Esophagus squamous epithelium (tissue), 5 donors: ENCODE results near the gene CRELD2. TPM values are rescaled to one million over a fixed set of nuclear protein-coding genes. Genes with fewer than 3 reads are reported as not detected.

ENCODE experiments used
- DNase-seq: peaks from one replicate; lab custom pipeline; 2025; lab: John Stamatoyannopoulos, UW
- H3K27ac ChIP-seq, 4 donors: fragments of 200-600 bp; sonication (generic); one replicate each; pipeline ENCODE4 v1.5.1; 2016 to 2019; ENCODE audit warnings: mild to moderate bottlenecking in 1 of 4
- H3K27me3 ChIP-seq, 4 donors: fragments of 200-600 bp; sonication (generic); 1 replicate in 3 of 4; 2 replicates in 1 of 4; pipeline versions ENCODE4 v1.5.1 to v1.6.0; 2017 to 2021; ENCODE audit warnings: antibody characterized with exemption in 1 of 4
- H3K36me3 ChIP-seq, 3 donors: fragments of 200-600 bp; sonication (generic); one replicate each; pipeline ENCODE4 v1.5.1; 2016 to 2019
- H3K4me1 ChIP-seq, 3 donors: fragments of 200-600 bp; sonication (generic); one replicate each; pipeline ENCODE4 v1.5.1; 2017 to 2019
- H3K4me3 ChIP-seq, 4 donors: fragments of 200-600 bp; sonication (generic); 1 replicate in 3 of 4; 2 replicates in 1 of 4; pipeline ENCODE4 v1.5.1; 2016 to 2019; ENCODE audit warnings: mild to moderate bottlenecking in 2 of 4, moderate library complexity in 1 of 4
- H3K9me3 ChIP-seq, 3 donors: fragments of 200-600 bp; sonication (generic); one replicate each; pipeline ENCODE4 v1.5.1; 2016 to 2019
- POLR2A ChIP-seq, 4 donors: fragments of 450-650 bp; IDR thresholded peaks; one replicate each; pipeline ENCODE4 v1.6.1; 2017; ENCODE audit warnings: antibody characterized with exemption in 4 of 4, mild to moderate bottlenecking in 4 of 4, moderate library complexity in 3 of 4
- WGBS, 2 donors: methylation state at CpG; one replicate each; pipeline ENCODE4 v1.1.5; 2018; 5-methylcytosine and 5-hydroxymethylcytosine counted together
- intact Hi-C: fragments of 100-400 bp; cut with DNase I; formaldehyde crosslinking; loops from one replicate; pipeline ENCODE4 v1.15.0; 2022
- small RNA-seq, 4 donors: library from RNA; depleted of rRNA; stranded (forward); fragments of <200 nt; gene quantifications; one replicate each; pipeline ENCODE3, GENCODE V24; 2016
- total RNA-seq, 4 donors: library from RNA; depleted of rRNA; stranded (reverse); fragments of >200 nt; gene quantifications; one replicate each; pipeline ENCODE4 v1.1.0, GENCODE V29; 2016
- TF ChIP-seq, protein P1 (sequence below), 6 experiments: fragments of 450-650 bp in 4 of 6; fragments of 200-600 bp in 2 of 6; sonication (generic) in 2 of 6; IDR thresholded peaks; one replicate each; pipeline ENCODE4 v1.5.1; 2016 to 2019; ENCODE audit warnings: antibody characterized with exemption in 6 of 6, mild to moderate bottlenecking in 4 of 6, moderate library complexity in 4 of 6
- donor health status: DM: yes; HTN: yes; CAD: no.

Gene CRELD2
- total RNA-seq, 4 donors from 2014 or later = 22.7 to 45.7 (median 35.5) TPM

DNA sequence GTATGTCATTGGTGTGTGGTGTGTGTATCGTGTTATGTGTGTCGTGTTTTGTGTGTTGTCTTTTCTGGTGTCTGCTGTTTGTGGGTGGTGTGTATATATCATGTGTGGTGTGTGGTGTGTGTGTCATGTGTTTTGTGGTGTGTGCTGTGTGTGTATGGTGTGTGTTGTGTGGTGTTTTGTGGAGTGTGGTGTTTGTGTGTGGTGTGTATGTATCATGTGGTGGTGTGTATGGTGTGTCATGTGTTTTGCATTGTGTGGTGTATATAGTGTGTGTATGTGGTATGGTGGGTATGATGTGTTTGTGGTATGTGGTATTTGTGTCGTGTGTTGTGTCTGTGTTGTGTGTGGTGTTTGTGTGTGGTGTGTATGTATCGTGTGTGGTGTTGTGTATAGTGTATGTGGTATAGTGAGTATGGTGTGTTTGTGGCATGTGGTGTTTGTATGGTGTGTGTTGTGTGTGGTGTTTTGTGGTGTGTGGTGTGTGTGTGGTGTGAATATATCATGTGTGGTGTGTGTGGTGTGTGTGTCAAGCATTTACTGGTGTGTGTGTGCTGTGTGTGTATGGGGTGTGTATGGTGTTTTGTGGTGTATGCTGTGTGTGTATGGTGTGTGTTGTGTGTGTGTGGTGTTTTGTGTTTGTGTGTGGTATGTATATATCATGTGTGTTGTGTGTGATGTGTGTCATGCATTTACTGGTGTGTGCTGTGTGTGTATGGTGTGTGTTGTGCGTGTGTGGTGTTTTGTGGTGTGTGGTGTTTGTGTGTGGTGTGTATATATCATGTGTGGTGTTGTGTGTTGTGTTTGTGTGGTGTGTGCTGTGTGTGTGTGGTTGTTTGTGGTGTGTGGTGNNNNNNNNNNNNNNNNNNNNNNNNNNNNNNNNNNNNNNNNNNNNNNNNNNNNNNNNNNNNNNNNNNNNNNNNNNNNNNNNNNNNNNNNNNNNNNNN, 54.9 kb downstream of the CRELD2 start:
- WGBS, 2 donors = 88 to 89% methylated on average over 5 of the region's 5 CpGs
- TF ChIP-seq, protein P1, sequence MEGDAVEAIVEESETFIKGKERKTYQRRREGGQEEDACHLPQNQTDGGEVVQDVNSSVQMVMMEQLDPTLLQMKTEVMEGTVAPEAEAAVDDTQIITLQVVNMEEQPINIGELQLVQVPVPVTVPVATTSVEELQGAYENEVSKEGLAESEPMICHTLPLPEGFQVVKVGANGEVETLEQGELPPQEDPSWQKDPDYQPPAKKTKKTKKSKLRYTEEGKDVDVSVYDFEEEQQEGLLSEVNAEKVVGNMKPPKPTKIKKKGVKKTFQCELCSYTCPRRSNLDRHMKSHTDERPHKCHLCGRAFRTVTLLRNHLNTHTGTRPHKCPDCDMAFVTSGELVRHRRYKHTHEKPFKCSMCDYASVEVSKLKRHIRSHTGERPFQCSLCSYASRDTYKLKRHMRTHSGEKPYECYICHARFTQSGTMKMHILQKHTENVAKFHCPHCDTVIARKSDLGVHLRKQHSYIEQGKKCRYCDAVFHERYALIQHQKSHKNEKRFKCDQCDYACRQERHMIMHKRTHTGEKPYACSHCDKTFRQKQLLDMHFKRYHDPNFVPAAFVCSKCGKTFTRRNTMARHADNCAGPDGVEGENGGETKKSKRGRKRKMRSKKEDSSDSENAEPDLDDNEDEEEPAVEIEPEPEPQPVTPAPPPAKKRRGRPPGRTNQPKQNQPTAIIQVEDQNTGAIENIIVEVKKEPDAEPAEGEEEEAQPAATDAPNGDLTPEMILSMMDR (IDR thresholded peaks at IDR 0.05) = no peak
- no peak for TF ChIP-seq POLR2A (IDR thresholded peaks at IDR 0.05)
- DNase-seq = no peak

DNA sequence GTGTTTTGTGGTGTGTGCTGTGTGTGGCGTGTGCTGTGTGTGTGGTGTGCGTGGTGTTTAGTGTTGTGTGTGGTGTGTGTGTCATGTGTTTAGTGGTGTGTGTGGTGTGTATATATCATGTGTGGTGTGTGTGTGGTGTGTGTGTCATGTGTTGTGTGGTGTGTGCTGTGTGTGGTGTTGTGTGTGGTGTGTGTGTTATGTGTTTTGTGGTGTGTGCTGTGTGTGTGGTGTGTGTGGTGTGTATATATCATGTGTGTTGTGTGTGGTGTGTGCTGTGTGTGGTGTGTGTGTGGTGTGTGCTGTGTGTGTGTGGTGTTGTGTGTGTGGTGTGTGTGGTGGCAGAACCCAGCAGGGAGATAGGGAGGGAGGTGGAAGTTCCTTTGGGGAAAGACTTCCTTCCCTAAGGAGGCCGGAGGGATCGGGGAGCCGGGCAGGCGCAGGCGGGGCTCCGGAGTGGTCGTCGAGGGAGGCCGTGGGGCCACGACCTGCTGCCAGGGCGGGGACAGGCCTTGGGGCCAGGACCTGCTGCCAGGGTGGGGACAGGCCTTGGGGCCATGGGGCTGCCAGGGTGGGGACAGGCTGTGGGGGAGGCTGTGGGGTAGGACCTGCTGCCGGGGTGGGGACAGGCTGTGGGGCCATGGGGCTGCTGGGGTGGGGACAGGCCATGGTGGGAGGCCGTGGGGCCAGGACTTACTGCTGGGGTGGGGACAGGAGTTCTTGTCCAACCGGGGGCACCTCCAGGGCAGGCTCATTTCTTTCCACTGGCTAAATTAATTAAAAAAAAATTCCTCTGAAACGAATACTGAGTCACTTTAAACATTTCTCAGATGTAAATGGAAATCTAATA, 57.3 kb downstream of the CRELD2 start:
- no peak for DNase-seq
- peaks cover 13 to 22% (median 16%) of the 10 kb centered on the region in 3 donors for H3K4me1 ChIP-seq
- TF ChIP-seq POLR2A (IDR thresholded peaks at IDR 0.05) = no peak
- TF ChIP-seq, protein P1 (IDR thresholded peaks at IDR 0.05) = no peak
- 20 to 35% methylated on average over 7 to 14 of the region's 17 CpGs for WGBS, 2 donors
- intact Hi-C loops = no loop called here
- H3K27ac ChIP-seq = peak overlapping the region in 2 of 4 donors; percentile 9 to 76
- no peaks in the 10 kb centered on the region for H3K36me3 ChIP-seq
- H3K27me3 ChIP-seq = peaks cover 0 to 3% (median 0%) of the 10 kb centered on the region in 4 donors
- no peak overlapping the region for H3K4me3 ChIP-seq
- peaks cover 0 to 7% (median 2%) of the 10 kb centered on the region in 3 donors for H3K9me3 ChIP-seq

More for the DNA sequence above, 54.9 kb downstream of the CRELD2 start:
- H3K4me1 ChIP-seq = peaks cover 21 to 47% (median 30%) of the 10 kb centered on the region in 3 donors
- intact Hi-C loops = no loop called here
- no peak overlapping the region for H3K27ac ChIP-seq
- H3K9me3 ChIP-seq = no peaks in the 10 kb centered on the region
- no peak overlapping the region for H3K4me3 ChIP-seq
- no peaks in the 10 kb centered on the region for H3K36me3 ChIP-seq
- H3K27me3 ChIP-seq = no peaks in the 10 kb centered on the region

DNA sequence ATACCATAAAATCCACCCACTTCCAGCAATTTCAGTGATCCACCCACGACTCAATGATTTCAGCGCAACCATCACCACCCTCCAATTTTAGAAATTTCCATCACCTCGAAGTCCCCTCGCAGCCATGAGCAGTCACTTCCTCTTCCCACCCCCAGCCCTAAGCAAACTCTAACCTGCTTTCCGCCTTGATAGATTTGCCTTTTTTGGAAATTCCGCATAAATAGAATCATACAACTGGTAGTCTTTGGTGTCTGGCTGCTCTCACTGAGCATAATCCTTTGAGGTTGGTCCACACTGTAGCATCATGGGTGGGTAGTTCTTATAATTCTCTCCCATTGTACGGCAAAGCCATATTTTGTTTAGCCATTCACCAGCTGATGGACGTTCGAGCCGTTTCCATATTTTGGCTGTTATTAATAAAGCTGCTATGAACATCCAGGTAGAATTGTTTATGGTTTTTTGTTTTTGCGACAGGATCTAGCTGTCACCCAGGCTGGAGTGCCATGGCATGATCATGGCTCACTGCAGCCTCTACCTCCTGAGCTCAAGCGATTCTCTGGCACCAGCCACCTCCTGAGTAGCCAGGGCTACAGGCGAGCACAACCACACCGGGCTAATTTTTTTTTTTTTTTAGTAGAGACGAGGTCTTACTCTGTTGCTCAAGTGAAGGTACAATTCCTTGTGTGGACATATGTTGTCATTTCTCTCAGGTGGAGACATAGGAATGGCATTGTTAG, 58.2 kb downstream of the CRELD2 start:
- Histone ChIP-seq H3K27me3 (peaks cover 0 to 12% (median 0%) of the 10 kb centered on the region in 4 donors), H3K36me3 (no peaks in the 10 kb centered on the region), H3K4me1 (peaks cover 6 to 14% (median 8%) of the 10 kb centered on the region in 3 donors), H3K4me3 (no peak overlapping the region), H3K9me3 (peaks cover 0 to 7% (median 2%) of the 10 kb centered on the region in 3 donors), H3K27ac (peak overlapping the region in 1 of 4 donors; percentile 19)
- WGBS, 2 donors = 42 to 51% methylated on average over 15 of the region's 15 CpGs
- intact Hi-C loops = no loop called here
- no peak for TF ChIP-seq POLR2A (IDR thresholded peaks at IDR 0.05)
- TF ChIP-seq, protein P1 (IDR thresholded peaks at IDR 0.05) = no peak
- no peak for DNase-seq

Small RNA genes within 50 kb of the gene (small RNA-seq; reads per million reads assigned to genes)
- 0 to 0.15 (median 0.08) reads per million in 4 donors for gene MIR6821

Other genes with a start within 250 kb of the CRELD2 start
- gene BRD1, start 90.8 kb upstream of the CRELD2 start, total RNA-seq = 10 to 100 TPM; 17.8 to 37.4 (median 29.9) TPM
- gene ZBED4, start 64.8 kb upstream of the CRELD2 start, total RNA-seq = 10 to 100 TPM in 3 of 4 donors, 1 to 10 TPM in 1; 9.6 to 14.1 (median 13.7) TPM
- 10 to 100 TPM; 12.8 to 16.6 (median 13.0) TPM for gene ALG12, start 196 bp upstream of the CRELD2 start, total RNA-seq
- gene PIM3, start 42.1 kb downstream of the CRELD2 start, total RNA-seq = 10 to 100 TPM; 43.8 to 75.7 (median 52.1) TPM
- gene IL17REL, start 94.1 kb downstream of the CRELD2 start, total RNA-seq = not detected
- gene TTLL8, start 139.7 kb downstream of the CRELD2 start, total RNA-seq = not detected
- under 1 TPM in 2 of 4 donors, not detected in 2; under 0.01 to 0.70 TPM for gene MLC1, start 166.8 kb downstream of the CRELD2 start, total RNA-seq
- gene MOV10L1, start 171.4 kb downstream of the CRELD2 start, total RNA-seq = under 1 TPM in 3 of 4 donors, not detected in 1; 0.06 to 0.57 (median 0.13) TPM